Neural progenitor cell (in vitro differentiated cells): ENCODE data around the gene NEURL1B.

ENCODE experiments used
- CTCF ChIP-seq: fragments of 200-600 bp; sonication (generic); IDR thresholded peaks from 2 replicates; pipeline ENCODE4 v1.5.1; 2017; ENCODE audit warnings: antibody characterized with exemption, mild to moderate bottlenecking
- EZH2 ChIP-seq: fragments of 200-600 bp; sonication (generic); IDR thresholded peaks from 2 replicates; pipeline ENCODE4 v1.6.1; 2017; ENCODE audit warnings: antibody characterized with exemption, mild to moderate bottlenecking, moderate library complexity
- EZH2phosphoT487 ChIP-seq: fragments of 200-600 bp; sonication (generic); IDR thresholded peaks from 2 replicates; pipeline ENCODE4 v1.6.1; 2017; ENCODE audit warnings: antibody characterized with exemption

- TF ChIP-seq CTCF: peak; percentile 76
- no peak for TF ChIP-seq EZH2
- TF ChIP-seq EZH2phosphoT487: no peak
These were observed 73.7 kb downstream of the NEURL1B start for GRCh38 chr5:172714491-172715420.
